Measurements from ENCODE around the gene THADA. TPM values are rescaled to one million over a fixed set of nuclear protein-coding genes. Genes with fewer than 3 reads are reported as not detected.

The THADA gene
- total RNA-seq, 1 experiment from 2014 or later, result 20.1 TPM

- H2BK120ac ChIP-seq (ENCODE audit: low read depth, low read length, poor library complexity, severe bottlenecking), result no peak overlapping the region
- no peak overlapping the region for H2BK15ac ChIP-seq (ENCODE audit: low read depth, low read length)
- Mint-ChIP-seq H3K36me3 (ENCODE audit: insufficient read depth in 1 of 3, low read depth in 3 of 3) (no peaks in the 10 kb centered on the region), H3K4me3 (no peak overlapping the region), H3K27me3 (ENCODE audit: low read depth) (no peaks in the 10 kb centered on the region), H3K9me3 (no peaks in the 10 kb centered on the region), H3K4me1 (peaks cover 2 to 6% of the 10 kb centered on the region in 2 experiments; a peak in 3 of 4 replicates), H3K27ac (peak overlapping the region in 1 of 3 experiments; percentile 41; a peak in 1 of 7 replicates)
- no peaks in the 10 kb centered on the region for H3K79me2 ChIP-seq (ENCODE audit: insufficient read depth, low read length)
- H3K18ac ChIP-seq (ENCODE audit: insufficient read length, low read depth, low read length), result no peak overlapping the region
- no peak overlapping the region for H3K9ac ChIP-seq (ENCODE audit: extremely low read depth, insufficient read length, low read length)
- H3K4me1 ChIP-seq (ENCODE audit: insufficient read depth, low read length), result no peaks in the 10 kb centered on the region
- H3K9me3 ChIP-seq (ENCODE audit: control insufficient read depth, low read depth, low read length), result no peaks in the 10 kb centered on the region
- H3K27ac ChIP-seq (ENCODE audit: insufficient read length, low read depth, low read length), result no peak overlapping the region
- H3K14ac ChIP-seq (ENCODE audit: insufficient read depth, low read length), result no peak overlapping the region
- H2BK12ac ChIP-seq (ENCODE audit: insufficient read length, low read depth, low read length), result no peak overlapping the region
- H3K4me2 ChIP-seq (ENCODE audit: insufficient read depth, insufficient read length, low read length), result no peak overlapping the region
- no peak overlapping the region for H2AK5ac ChIP-seq (ENCODE audit: insufficient read length, low read length)
- H3T11ph ChIP-seq (ENCODE audit: low read length), result no peak overlapping the region
- H3K27me3 ChIP-seq (ENCODE audit: insufficient read depth, low read length), result no peaks in the 10 kb centered on the region
- H3K56ac ChIP-seq (ENCODE audit: insufficient read length, low read depth, low read length), result no peak overlapping the region
- no peak overlapping the region for H2BK5ac ChIP-seq (ENCODE audit: insufficient read length, low read length)
- H3K79me1 ChIP-seq (ENCODE audit: insufficient read depth, low read depth, low read length, poor library complexity, severe bottlenecking), result no peaks in the 10 kb centered on the region
- DNase-seq, result no peak
- H2BK20ac ChIP-seq (ENCODE audit: low read depth, low read length, poor library complexity, severe bottlenecking), result no peak overlapping the region
- H3K23ac ChIP-seq (ENCODE audit: insufficient read length, low read depth, low read length), result no peak overlapping the region
- TF ChIP-seq CTCF (conservative IDR thresholded peaks at IDR 0.05), result no peak
- H3K23me2 ChIP-seq (ENCODE audit: insufficient read length, low read depth, low read length, poor library complexity, severe bottlenecking), result no peaks in the 10 kb centered on the region
- no peak overlapping the region for H4K8ac ChIP-seq (replicated peaks; ENCODE audit: insufficient read length, low read depth, low read length)
- H4K91ac ChIP-seq (ENCODE audit: insufficient read length, low read depth, low read length), result no peak overlapping the region
- no peaks in the 10 kb centered on the region for H4K20me1 ChIP-seq (ENCODE audit: control insufficient read depth, insufficient read depth, insufficient read length)
- H3K4ac ChIP-seq (ENCODE audit: low read depth, low read length), result no peak overlapping the region
- no peak overlapping the region for H2AFZ ChIP-seq (ENCODE audit: low read length)
- no CpG with 5 or more reads among the region's 4 CpGs for WGBS (ENCODE audit: extremely low coverage, insufficient read length, low lambda C conversion rate)
- no peak overlapping the region for H4K5ac ChIP-seq (ENCODE audit: insufficient read length, low read depth, low read length)
Measured at GRCh38 chr2:43482961-43483360, 112.9 kb downstream of the THADA start.

All from H9 (cell line).